HCT116 (cell line): ENCODE measurements around the gene RELB. TPM values are rescaled to one million over a fixed set of nuclear protein-coding genes. Genes with fewer than 3 reads are reported as not detected.

Experiments used
- ATAC-seq: fragments of 200-7000 bp; cut with Tn5 transposase; 2 replicates; pipeline ENCODE4 v1.9.1; 2020; ENCODE audit warnings: mild to moderate bottlenecking, moderate library complexity
- BruUV-seq: library from RNA; stranded (reverse); fragments of 400-500 nt; replicated peaks from 2 replicates; lab custom pipeline; 2021; lab: Mats Ljungman, UMichigan
- CTCF ChIA-PET: fragments of 300-600 bp; sonication (Branson Sonifier 250); formaldehyde crosslinking; loops from one replicate; lab custom pipeline; 2021; ENCODE audit warnings: antibody characterized with exemption; lab: Charles Lee
- POLR2A ChIA-PET: fragments of 300-600, 350-600 bp; sonication (Branson Sonifier 250); formaldehyde crosslinking; loops from one replicate; lab custom pipeline; 2021; ENCODE audit warnings: antibody characterized with exemption; lab: Charles Lee
- RAD21 ChIA-PET, 2 experiments: fragments of 300-600 bp; sonication (Branson Sonifier 250); formaldehyde crosslinking; loops; one replicate each; lab custom pipeline; 2023; ENCODE audit warnings: low total read pairs in 2 of 2; ENCODE audit not compliant: uncharacterized antibody in 2 of 2, unreplicated experiment in 2 of 2, low non-redundant PET in 1 of 2; lab: Charles Lee
- DNase-seq: peaks from one replicate; pipeline ENCODE4 v3.0.0-alpha.2; 2010; ENCODE audit warnings: low read depth, low spot score
- H2AFZ ChIP-seq: fragments of 200-600 bp; shearing (Covaris generic), sonication (generic); 2 replicates; pipeline ENCODE4 v1.6.1; 2017; ENCODE audit warnings: low read depth, mixed run types, mixed read lengths, antibody characterized with exemption, low read length; ENCODE audit not compliant: poor library complexity, severe bottlenecking
- H3K27ac ChIP-seq: 2 replicates; pipeline ENCODE4 v1.5.1; 2012; ENCODE audit warnings: low read depth, low read length
- H3K27me3 ChIP-seq: fragments of 200-600 bp; sonication (generic); 2 replicates; pipeline ENCODE4 v1.6.1; 2016; ENCODE audit warnings: mixed run types, low read length, mixed read lengths; ENCODE audit not compliant: insufficient read depth
- H3K36me3 ChIP-seq, 2 experiments: fragments of 200-500 bp in 1 of 2; fragments of 200-600 bp in 1 of 2; sonication (Bioruptor generic) in 1 of 2; sonication (generic) in 1 of 2; 2 replicates each; pipeline versions ENCODE4 v1.5.1 to v1.6.1; 2014 to 2016; ENCODE audit warnings: low read length in 2 of 2, inconsistent platforms in 1 of 2, mixed read lengths in 1 of 2, mixed run types in 1 of 2; ENCODE audit not compliant: insufficient read depth in 2 of 2, control insufficient read depth in 1 of 2
- H3K4me1 ChIP-seq, 2 experiments: fragments of 200-600 bp in 1 of 2; sonication (generic) in 1 of 2; 2 replicates each; pipeline versions ENCODE4 v1.5.1 to v1.6.1; 2012 to 2017; ENCODE audit warnings: low read length in 2 of 2, inconsistent platforms in 1 of 2, mild to moderate bottlenecking in 1 of 2, mixed read lengths in 1 of 2, mixed run types in 1 of 2, moderate library complexity in 1 of 2; ENCODE audit not compliant: insufficient read depth in 2 of 2, control insufficient read depth in 1 of 2
- H3K4me2 ChIP-seq: fragments of 200-600 bp; sonication (generic); 2 replicates; pipeline ENCODE4 v1.6.1; 2017; ENCODE audit warnings: mixed run types, low read length, mixed read lengths
- H3K4me3 ChIP-seq, 2 experiments: fragments of 200-600 bp in 1 of 2; sonication (generic) in 1 of 2; replicated peaks in 1 of 2; 2 replicates each; pipeline ENCODE4 v1.5.1; 2011 to 2016; ENCODE audit warnings: low read length in 2 of 2, control low read depth in 1 of 2, low read depth in 1 of 2, mild to moderate bottlenecking in 1 of 2, mixed read lengths in 1 of 2, mixed run types in 1 of 2
- H3K79me2 ChIP-seq: fragments of 200-600 bp; sonication (generic); 2 replicates; pipeline ENCODE4 v1.6.1; 2017; ENCODE audit warnings: mild to moderate bottlenecking, mixed run types, low read length, moderate library complexity, mixed read lengths; ENCODE audit not compliant: insufficient read depth
- H3K9ac ChIP-seq: fragments of 200-600 bp; sonication (generic); 2 replicates; pipeline ENCODE4 v1.6.1; 2016; ENCODE audit warnings: low read length, mixed read lengths
- H3K9me2 ChIP-seq: fragments of 200-600 bp; sonication (generic), shearing (Covaris generic); 2 replicates; pipeline ENCODE4 v1.6.1; 2017; ENCODE audit warnings: mixed run types, mild to moderate bottlenecking, moderate library complexity; ENCODE audit not compliant: insufficient read depth
- H3K9me3 ChIP-seq, 2 experiments: fragments of 200-500 bp in 1 of 2; fragments of 200-600 bp in 1 of 2; sonication (Bioruptor generic) in 1 of 2; sonication (generic) in 1 of 2; 2 replicates each; pipeline ENCODE4 v1.6.1; 2014 to 2017; ENCODE audit warnings: low read length in 2 of 2, mixed read lengths in 2 of 2, inconsistent platforms in 1 of 2, low read depth in 1 of 2, mild to moderate bottlenecking in 1 of 2, mixed run types in 1 of 2, moderate library complexity in 1 of 2; ENCODE audit not compliant: control insufficient read depth in 1 of 2, insufficient read depth in 1 of 2
- H4K20me1 ChIP-seq: fragments of 200-600 bp; sonication (generic), shearing (Covaris generic); 2 replicates; pipeline ENCODE4 v1.6.1; 2017; ENCODE audit warnings: mixed run types, mild to moderate bottlenecking, moderate library complexity; ENCODE audit not compliant: insufficient read depth
- JUND ChIP-seq: IDR thresholded peaks from 2 replicates; pipeline ENCODE4 v1.6.1; 2012
- SP1 ChIP-seq: IDR thresholded peaks from 2 replicates; pipeline ENCODE4 v1.6.1; 2012; ENCODE audit warnings: low read depth
- SRF ChIP-seq: IDR thresholded peaks from 2 replicates; pipeline ENCODE4 v1.6.1; 2012; ENCODE audit warnings: low read depth
- intact Hi-C: fragments of 100-400 bp; cut with micrococcal nuclease; formaldehyde crosslinking; loops from 2 replicates; pipeline ENCODE4 v1.10.0; 2022
- total RNA-seq: library from RNA; stranded (reverse); gene quantifications from one replicate; pipeline ENCODE4 v1.2.1, GENCODE V29; 2021; ENCODE audit not compliant: unreplicated experiment
- TF ChIP-seq, protein P1 (sequence below): IDR thresholded peaks from 2 replicates; pipeline ENCODE4 v1.6.1; 2012
- TF ChIP-seq, protein P2 (sequence below): IDR thresholded peaks from 2 replicates; pipeline ENCODE4 v1.6.1; 2012
- TF ChIP-seq, protein P3 (sequence below): IDR thresholded peaks from 2 replicates; pipeline ENCODE4 v1.6.1; 2011; ENCODE audit warnings: mild to moderate bottlenecking, low read length, moderate library complexity; ENCODE audit not compliant: insufficient replicate concordance; ENCODE audit errors: extremely low read depth
- TF ChIP-seq, protein P4 (sequence below): IDR thresholded peaks from 2 replicates; pipeline ENCODE4 v1.6.1; 2012; ENCODE audit warnings: low read depth

The RELB gene
- total RNA-seq, 1 experiment from 2014 or later: 12.9 TPM

DNA sequence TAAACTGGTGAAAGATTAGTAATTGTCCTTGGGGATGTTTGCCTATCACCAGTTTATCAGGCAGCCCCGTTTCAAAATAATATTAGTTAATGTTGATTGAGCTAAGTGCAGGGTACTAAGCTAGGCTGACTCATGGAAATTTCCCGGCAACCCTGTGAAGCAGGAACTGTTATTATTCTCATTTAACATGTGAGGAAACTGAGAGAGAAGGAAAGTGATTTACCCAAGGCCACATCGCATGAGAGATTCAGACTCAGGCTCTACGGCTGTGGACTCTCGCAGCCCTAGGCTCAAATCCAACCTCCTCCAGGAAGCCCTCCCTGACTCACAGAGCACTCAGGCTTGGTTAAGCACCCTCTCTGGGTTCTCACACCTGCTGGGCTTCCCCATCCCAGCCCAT is 26.4 kb upstream of the RELB start:
- H3K4me3 ChIP-seq: no peak overlapping the region
- H3K36me3 ChIP-seq: peaks cover 40 to 48% of the 10 kb centered on the region in 2 experiments; a peak in 3 of 4 replicates
- DNase-seq (no peak), ATAC-seq (no peak)
- H3K9me3 ChIP-seq: no peaks in the 10 kb centered on the region
- no peak overlapping the region for H3K9ac ChIP-seq
- no peaks in the 10 kb centered on the region for H3K9me2 ChIP-seq
- no peaks in the 10 kb centered on the region for H3K27me3 ChIP-seq
- no TSS peak for BruUV-seq
- TF ChIP-seq, protein P1, sequence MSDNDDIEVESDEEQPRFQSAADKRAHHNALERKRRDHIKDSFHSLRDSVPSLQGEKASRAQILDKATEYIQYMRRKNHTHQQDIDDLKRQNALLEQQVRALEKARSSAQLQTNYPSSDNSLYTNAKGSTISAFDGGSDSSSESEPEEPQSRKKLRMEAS: no peak
- TF ChIP-seq, protein P2, sequence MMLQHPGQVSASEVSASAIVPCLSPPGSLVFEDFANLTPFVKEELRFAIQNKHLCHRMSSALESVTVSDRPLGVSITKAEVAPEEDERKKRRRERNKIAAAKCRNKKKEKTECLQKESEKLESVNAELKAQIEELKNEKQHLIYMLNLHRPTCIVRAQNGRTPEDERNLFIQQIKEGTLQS: no peak
- no peak for TF ChIP-seq SP1
- TF ChIP-seq, protein P3, sequence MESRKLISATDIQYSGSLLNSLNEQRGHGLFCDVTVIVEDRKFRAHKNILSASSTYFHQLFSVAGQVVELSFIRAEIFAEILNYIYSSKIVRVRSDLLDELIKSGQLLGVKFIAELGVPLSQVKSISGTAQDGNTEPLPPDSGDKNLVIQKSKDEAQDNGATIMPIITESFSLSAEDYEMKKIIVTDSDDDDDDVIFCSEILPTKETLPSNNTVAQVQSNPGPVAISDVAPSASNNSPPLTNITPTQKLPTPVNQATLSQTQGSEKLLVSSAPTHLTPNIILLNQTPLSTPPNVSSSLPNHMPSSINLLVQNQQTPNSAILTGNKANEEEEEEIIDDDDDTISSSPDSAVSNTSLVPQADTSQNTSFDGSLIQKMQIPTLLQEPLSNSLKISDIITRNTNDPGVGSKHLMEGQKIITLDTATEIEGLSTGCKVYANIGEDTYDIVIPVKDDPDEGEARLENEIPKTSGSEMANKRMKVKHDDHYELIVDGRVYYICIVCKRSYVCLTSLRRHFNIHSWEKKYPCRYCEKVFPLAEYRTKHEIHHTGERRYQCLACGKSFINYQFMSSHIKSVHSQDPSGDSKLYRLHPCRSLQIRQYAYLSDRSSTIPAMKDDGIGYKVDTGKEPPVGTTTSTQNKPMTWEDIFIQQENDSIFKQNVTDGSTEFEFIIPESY: no peak
- no peak for TF ChIP-seq SRF
- TF ChIP-seq, protein P4, sequence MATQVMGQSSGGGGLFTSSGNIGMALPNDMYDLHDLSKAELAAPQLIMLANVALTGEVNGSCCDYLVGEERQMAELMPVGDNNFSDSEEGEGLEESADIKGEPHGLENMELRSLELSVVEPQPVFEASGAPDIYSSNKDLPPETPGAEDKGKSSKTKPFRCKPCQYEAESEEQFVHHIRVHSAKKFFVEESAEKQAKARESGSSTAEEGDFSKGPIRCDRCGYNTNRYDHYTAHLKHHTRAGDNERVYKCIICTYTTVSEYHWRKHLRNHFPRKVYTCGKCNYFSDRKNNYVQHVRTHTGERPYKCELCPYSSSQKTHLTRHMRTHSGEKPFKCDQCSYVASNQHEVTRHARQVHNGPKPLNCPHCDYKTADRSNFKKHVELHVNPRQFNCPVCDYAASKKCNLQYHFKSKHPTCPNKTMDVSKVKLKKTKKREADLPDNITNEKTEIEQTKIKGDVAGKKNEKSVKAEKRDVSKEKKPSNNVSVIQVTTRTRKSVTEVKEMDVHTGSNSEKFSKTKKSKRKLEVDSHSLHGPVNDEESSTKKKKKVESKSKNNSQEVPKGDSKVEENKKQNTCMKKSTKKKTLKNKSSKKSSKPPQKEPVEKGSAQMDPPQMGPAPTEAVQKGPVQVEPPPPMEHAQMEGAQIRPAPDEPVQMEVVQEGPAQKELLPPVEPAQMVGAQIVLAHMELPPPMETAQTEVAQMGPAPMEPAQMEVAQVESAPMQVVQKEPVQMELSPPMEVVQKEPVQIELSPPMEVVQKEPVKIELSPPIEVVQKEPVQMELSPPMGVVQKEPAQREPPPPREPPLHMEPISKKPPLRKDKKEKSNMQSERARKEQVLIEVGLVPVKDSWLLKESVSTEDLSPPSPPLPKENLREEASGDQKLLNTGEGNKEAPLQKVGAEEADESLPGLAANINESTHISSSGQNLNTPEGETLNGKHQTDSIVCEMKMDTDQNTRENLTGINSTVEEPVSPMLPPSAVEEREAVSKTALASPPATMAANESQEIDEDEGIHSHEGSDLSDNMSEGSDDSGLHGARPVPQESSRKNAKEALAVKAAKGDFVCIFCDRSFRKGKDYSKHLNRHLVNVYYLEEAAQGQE: no peak
- TF ChIP-seq JUND: no peak
- no peaks in the 10 kb centered on the region for H3K4me1 ChIP-seq
- POLR2A ChIA-PET: interaction anchor here (0.6 kb wide), 1 partner anchor 294 kb away, joined by 3 read pairs; no protein-coding TSS in a partner anchor
- H3K4me2 ChIP-seq: no peak overlapping the region
- CTCF ChIA-PET: no interaction called here
- RAD21 ChIA-PET: no interaction called here
- intact Hi-C loops: no loop called here
- no peak overlapping the region for H3K27ac ChIP-seq
- H4K20me1 ChIP-seq: no peaks in the 10 kb centered on the region
- no peak overlapping the region for H2AFZ ChIP-seq
- H3K79me2 ChIP-seq: no peaks in the 10 kb centered on the region
